Muscle layer of colon (tissue), 2 donors: ENCODE data around the gene KRTAP10-12.
"Not testable (repeated sequence)": the region's sequence is repeated elsewhere in the genome, so short reads cannot be mapped to it uniquely, and the experiment has no call there.

ENCODE experiments used
- H3K27ac ChIP-seq: one replicate; pipeline ENCODE4 v1.7.0; 2013; ENCODE audit warnings: low read depth, mild to moderate bottlenecking, low read length, moderate library complexity
- H3K27me3 ChIP-seq, 2 donors: one replicate each; pipeline ENCODE4 v1.7.0; 2013; ENCODE audit warnings: low read length in 2 of 2, mild to moderate bottlenecking in 2 of 2; ENCODE audit not compliant: insufficient read depth in 2 of 2, control insufficient read depth in 1 of 2
- H3K36me3 ChIP-seq: one replicate; pipeline ENCODE4 v1.7.0; 2013; ENCODE audit warnings: mild to moderate bottlenecking, low read length; ENCODE audit not compliant: insufficient read depth
- H3K4me1 ChIP-seq: one replicate; pipeline ENCODE4 v1.7.0; 2013; ENCODE audit warnings: mild to moderate bottlenecking, low read length; ENCODE audit not compliant: insufficient read depth
- H3K4me3 ChIP-seq, 2 donors: one replicate each; pipeline ENCODE4 v1.7.0; 2013; ENCODE audit warnings: low read length in 2 of 2, low read depth in 1 of 2, mild to moderate bottlenecking in 1 of 2, moderate library complexity in 1 of 2
- H3K9ac ChIP-seq: one replicate; pipeline ENCODE4 v1.7.0; 2013; ENCODE audit warnings: low read length
- H3K9me3 ChIP-seq: one replicate; pipeline ENCODE4 v1.7.0; 2013; ENCODE audit warnings: mild to moderate bottlenecking, low read length
- donor health status: abdominal sarcoma.
- donor health status: Adenocarcinoma of cecum.

KRTAP10-12 gene

GRCh38 chr21:44697172-44697810 is at the start of gene KRTAP10-12:
Gene KRTAP10-12 (plus strand): TSS chr21:44697172. CDS start chr21:44697202, 30 bp downstream.
- H3K4me1 ChIP-seq, result not testable (repeated sequence)

GRCh38 chr21:44647222-44647552 is 49.8 kb upstream of the KRTAP10-12 start:
- Histone ChIP-seq H3K36me3 (no peaks in the 10 kb centered on the region), H3K27ac (no peak overlapping the region), H3K4me1 (no peaks in the 10 kb centered on the region)

More at GRCh38 chr21:44697172-44697810, at the start of gene KRTAP10-12:
- peaks cover 5 to 43% of the 10 kb centered on the region in 2 donors for H3K27me3 ChIP-seq
- not testable (repeated sequence) for H3K27ac ChIP-seq, H3K9ac ChIP-seq, H3K4me3 ChIP-seq, H3K9me3 ChIP-seq, H3K36me3 ChIP-seq

GRCh38 chr21:44648557-44649311 is 48.2 kb upstream of the KRTAP10-12 start:
- Histone ChIP-seq H3K9ac (no peak overlapping the region), H3K27ac (no peak overlapping the region), H3K4me1 (no peaks in the 10 kb centered on the region), H3K4me3 (no peak overlapping the region), H3K27me3 (peaks cover 0 to 7% of the 10 kb centered on the region in 2 donors), H3K9me3 (peaks cover 9% of the 10 kb centered on the region), H3K36me3 (no peaks in the 10 kb centered on the region)

More at GRCh38 chr21:44647222-44647552, 49.8 kb upstream of the KRTAP10-12 start:
- Histone ChIP-seq H3K27me3 (peaks cover 0 to 7% of the 10 kb centered on the region in 2 donors), H3K9ac (no peak overlapping the region), H3K4me3 (no peak overlapping the region), H3K9me3 (peaks cover 9% of the 10 kb centered on the region)

GRCh38 chr21:44649521-44650100 is 47.4 kb upstream of the KRTAP10-12 start:
- H3K27ac ChIP-seq, result no peak overlapping the region
- H3K4me1 ChIP-seq, result no peaks in the 10 kb centered on the region
- no peaks in the 10 kb centered on the region for H3K36me3 ChIP-seq
- peaks cover 8% of the 10 kb centered on the region for H3K9me3 ChIP-seq
- H3K27me3 ChIP-seq, result peaks cover 0 to 12% of the 10 kb centered on the region in 2 donors
- H3K9ac ChIP-seq, result no peak overlapping the region
- H3K4me3 ChIP-seq, result no peak overlapping the region

- no peak overlapping the region for H3K4me3 ChIP-seq
- H3K4me1 ChIP-seq, result no peaks in the 10 kb centered on the region
- no peak overlapping the region for H3K27ac ChIP-seq
- H3K36me3 ChIP-seq, result no peaks in the 10 kb centered on the region
- no peak overlapping the region for H3K9ac ChIP-seq
- H3K27me3 ChIP-seq, result peaks cover 0 to 12% of the 10 kb centered on the region in 2 donors
- peaks cover under 1% of the 10 kb centered on the region for H3K9me3 ChIP-seq
Observed at GRCh38 chr21:44650265-44650972, 46.6 kb upstream of the KRTAP10-12 start.

GRCh38 chr21:44650973-44651675 is 45.8 kb upstream of the KRTAP10-12 start:
- Histone ChIP-seq H3K36me3 (no peaks in the 10 kb centered on the region), H3K9ac (no peak overlapping the region), H3K27ac (no peak overlapping the region), H3K9me3 (no peaks in the 10 kb centered on the region), H3K4me1 (no peaks in the 10 kb centered on the region), H3K4me3 (no peak overlapping the region), H3K27me3 (peaks cover 0 to 12% of the 10 kb centered on the region in 2 donors)

GRCh38 chr21:44653123-44653522 is 43.8 kb upstream of the KRTAP10-12 start:
- Histone ChIP-seq H3K4me3 (no peak overlapping the region), H3K27me3 (peaks cover 0 to 5% of the 10 kb centered on the region in 2 donors), H3K9me3 (peaks cover under 1% of the 10 kb centered on the region)

GRCh38 chr21:44653656-44654575 is 43.1 kb upstream of the KRTAP10-12 start:
- peaks cover 0 to 5% of the 10 kb centered on the region in 2 donors for H3K27me3 ChIP-seq
- H3K36me3 ChIP-seq, result no peaks in the 10 kb centered on the region
- H3K4me1 ChIP-seq, result no peaks in the 10 kb centered on the region
- peaks cover 3% of the 10 kb centered on the region for H3K9me3 ChIP-seq
- H3K27ac ChIP-seq, result no peak overlapping the region
- no peak overlapping the region for H3K9ac ChIP-seq
- H3K4me3 ChIP-seq, result no peak overlapping the region

More at GRCh38 chr21:44653123-44653522, 43.8 kb upstream of the KRTAP10-12 start:
- H3K9ac ChIP-seq, result no peak overlapping the region
- H3K36me3 ChIP-seq, result no peaks in the 10 kb centered on the region
- H3K4me1 ChIP-seq, result no peaks in the 10 kb centered on the region
- H3K27ac ChIP-seq, result no peak overlapping the region

- Histone ChIP-seq H3K27me3 (peaks cover 0 to 10% of the 10 kb centered on the region in 2 donors), H3K4me1 (no peaks in the 10 kb centered on the region), H3K27ac (no peak within 1 kb of the TSS), H3K9ac (no peak within 1 kb of the TSS), H3K36me3 (no peaks in the 10 kb centered on the region), H3K4me3 (no peak within 1 kb of the TSS), H3K9me3 (peaks cover 3% of the 10 kb centered on the region)
Observed at GRCh38 chr21:44654576-44655175, 42.3 kb upstream of the KRTAP10-12 start, which contains the start of gene KRTAP12-4. Gene KRTAP12-4 (minus strand): TSS chr21:44654659. CDS start chr21:44654614, 45 bp downstream.

- Histone ChIP-seq H3K9ac (no peak overlapping the region), H3K36me3 (no peaks in the 10 kb centered on the region), H3K27me3 (peaks cover 0 to 10% of the 10 kb centered on the region in 2 donors), H3K9me3 (peaks cover 3% of the 10 kb centered on the region), H3K4me1 (no peaks in the 10 kb centered on the region), H3K4me3 (no peak overlapping the region), H3K27ac (no peak overlapping the region)
Observed at GRCh38 chr21:44656868-44657267, 40.1 kb upstream of the KRTAP10-12 start.
